GM12878 (cell line): ENCODE data around the gene PPIP5K2. TPM values are rescaled to one million over a fixed set of nuclear protein-coding genes. Genes with fewer than 3 reads are reported as not detected.

Experiments
- ATAC-seq: fragments of 200-7000 bp; cut with Tn5 transposase; 3 replicates; pipeline ENCODE4 v1.9.1; 2020; ENCODE audit warnings: mild to moderate bottlenecking, moderate library complexity
- BruUV-seq: library from RNA; stranded (reverse); fragments of 400-500 nt; replicated peaks from 2 replicates; lab custom pipeline; 2021; lab: Mats Ljungman, UMichigan
- CTCF ChIA-PET: fragments of 300-600 bp; sonication (Branson Sonifier 250); formaldehyde crosslinking; extraction: SDS; loops from one replicate; lab custom pipeline; 2021; ENCODE audit warnings: inconsistent platforms; lab: Yijun Ruan, JAX
- POLR2A ChIA-PET: fragments of 350-600 bp; formaldehyde crosslinking; extraction: SDS; loops from one replicate; lab custom pipeline; 2021; ENCODE audit warnings: inconsistent platforms; lab: Charles Lee
- RAD21 ChIA-PET: fragments of 300-600 bp; sonication (Branson Sonifier 250); formaldehyde crosslinking; loops from one replicate; lab custom pipeline; 2023; ENCODE audit warnings: antibody characterized with exemption; ENCODE audit not compliant: unreplicated experiment; lab: Charles Lee
- SMC1A ChIA-PET: fragments of 300-600 bp; sonication (Branson Sonifier 250); formaldehyde crosslinking; loops from one replicate; lab custom pipeline; 2023; ENCODE audit not compliant: unreplicated experiment, uncharacterized antibody; lab: Charles Lee
- DNase-seq: peaks from one replicate; pipeline ENCODE4 v3.0.0-alpha.2; 2011; ENCODE audit warnings: low read depth, low spot score
- FAIRE-seq: peaks from 3 replicates; lab custom pipeline; 2011; peaks lifted over from hg19 to GRCh38; lab: Jason Lieb, UNC
- H2AFZ ChIP-seq: 2 replicates; pipeline ENCODE4 v1.6.0; 2011; ENCODE audit warnings: low read depth, low read length, control low read depth; ENCODE audit not compliant: control insufficient read depth
- H3K27ac ChIP-seq: 2 replicates; pipeline ENCODE4 v1.5.1; 2011; ENCODE audit warnings: control low read depth; ENCODE audit not compliant: control insufficient read depth, insufficient read depth
- H3K27me3 ChIP-seq, 2 experiments: replicated peaks in 1 of 2; 2 replicates each; pipeline versions ENCODE4 v1.6.0 to v1.6.1; 2011; ENCODE audit warnings: low read length in 1 of 2; ENCODE audit not compliant: control insufficient read depth in 2 of 2, insufficient read depth in 2 of 2
- H3K36me3 ChIP-seq, 2 experiments: 2 replicates each; pipeline ENCODE4 v1.5.1; 2011; ENCODE audit warnings: low read length in 1 of 2; ENCODE audit not compliant: control insufficient read depth in 2 of 2, insufficient read depth in 2 of 2
- H3K4me1 ChIP-seq: 2 replicates; pipeline ENCODE4 v1.6.1; 2011; ENCODE audit warnings: mild to moderate bottlenecking, low read length, moderate library complexity, mixed read lengths; ENCODE audit not compliant: control insufficient read depth, insufficient read depth
- H3K4me2 ChIP-seq: 2 replicates; pipeline ENCODE4 v1.6.0; 2011; ENCODE audit warnings: control low read depth; ENCODE audit not compliant: control insufficient read depth, insufficient read depth
- H3K4me3 ChIP-seq: fragments of 200-600 bp; sonication (generic); 2 replicates; pipeline ENCODE4 v1.5.1; 2016
- H3K79me2 ChIP-seq: 2 replicates; pipeline ENCODE4 v1.6.0; 2011; ENCODE audit warnings: low read length; ENCODE audit not compliant: control insufficient read depth, insufficient read depth
- H3K9ac ChIP-seq: 2 replicates; pipeline ENCODE4 v1.8.0; 2011; ENCODE audit warnings: low read length, control low read depth, mixed read lengths; ENCODE audit not compliant: control insufficient read depth, insufficient read depth
- H3K9me3 ChIP-seq: replicated peaks from 3 replicates; pipeline ENCODE4 v1.5.1; 2011; ENCODE audit warnings: mild to moderate bottlenecking, low read length; ENCODE audit not compliant: control insufficient read depth, insufficient read depth
- H4K20me1 ChIP-seq: 2 replicates; pipeline ENCODE4 v1.6.0; 2011; ENCODE audit not compliant: control insufficient read depth, insufficient read depth
- BHLHE40 ChIP-seq, 2 experiments: fragments of 450-650 bp in 1 of 2; IDR thresholded peaks; 2 replicates each; pipeline ENCODE4 v1.6.1; 2011 to 2017; ENCODE audit warnings: low read depth in 2 of 2, borderline replicate concordance in 1 of 2, improper control_type of control experiment in 1 of 2, low read length in 1 of 2, mild to moderate bottlenecking in 1 of 2
- CBFB ChIP-seq: IDR thresholded peaks from 2 replicates; pipeline ENCODE4 v1.6.1; 2016; ENCODE audit warnings: antibody characterized with exemption, low read depth
- EGR1 ChIP-seq, 2 experiments: IDR thresholded peaks; 1 replicate in 1 of 2; 2 replicates in 1 of 2; pipeline ENCODE4 v1.6.1; 2011 to 2012; ENCODE audit warnings: low read depth in 2 of 2, low read length in 2 of 2, borderline replicate concordance in 1 of 2, mild to moderate bottlenecking in 1 of 2, moderate library complexity in 1 of 2
- FOXK2 ChIP-seq: fragments of 450-650 bp; IDR thresholded peaks from 2 replicates; pipeline ENCODE4 v1.6.1; 2017; ENCODE audit warnings: mild to moderate bottlenecking, moderate library complexity
- IRF4 ChIP-seq: IDR thresholded peaks from 2 replicates; pipeline ENCODE4 v1.6.1; 2011; ENCODE audit warnings: low read depth, low read length
- MEF2A ChIP-seq: IDR thresholded peaks from 2 replicates; pipeline ENCODE4 v1.6.1; 2011; ENCODE audit warnings: low read depth, mild to moderate bottlenecking, low read length, moderate library complexity; ENCODE audit not compliant: insufficient read depth
- MYB ChIP-seq: fragments of 150-350 bp; IDR thresholded peaks from 2 replicates; pipeline ENCODE4 v1.6.1; 2014; ENCODE audit warnings: mild to moderate bottlenecking, low read depth, low read length, borderline replicate concordance
- NFIC ChIP-seq: IDR thresholded peaks from 2 replicates; pipeline ENCODE4 v1.6.1; 2012; ENCODE audit warnings: low read depth, mild to moderate bottlenecking, inconsistent platforms, low read length, moderate library complexity
- NR2F1 ChIP-seq: fragments of 450-650 bp; conservative IDR thresholded peaks from 2 replicates; pipeline ENCODE4 v1.6.1; 2017; ENCODE audit warnings: mild to moderate bottlenecking
- POLR2AphosphoS5 ChIP-seq: IDR thresholded peaks from 2 replicates; pipeline ENCODE4 v1.6.1; 2011; ENCODE audit warnings: mild to moderate bottlenecking, low read length, inconsistent platforms
- SUPT20H ChIP-seq: IDR thresholded peaks from 2 replicates; pipeline ENCODE4 v1.6.1; 2011; ENCODE audit warnings: low read depth, mild to moderate bottlenecking, low read length, moderate library complexity, borderline replicate concordance; ENCODE audit not compliant: control insufficient read depth
- WRNIP1 ChIP-seq: IDR thresholded peaks from 2 replicates; pipeline ENCODE4 v1.6.1; 2011; ENCODE audit warnings: low read depth, low read length, improper control_type of control experiment, borderline replicate concordance
- ZBTB11 ChIP-seq: fragments of 450-650 bp; formaldehyde crosslinking; IDR thresholded peaks from 2 replicates; pipeline ENCODE4 v1.5.0; 2022; ENCODE audit warnings: mild to moderate bottlenecking, missing genetic modification characterization
- ZSCAN29 ChIP-seq: fragments of 450-650 bp; IDR thresholded peaks from 2 replicates; pipeline ENCODE4 v1.6.1; 2017; ENCODE audit warnings: mild to moderate bottlenecking, moderate library complexity
- ZZZ3 ChIP-seq: IDR thresholded peaks from 2 replicates; pipeline ENCODE4 v1.6.1; 2011; ENCODE audit warnings: low read depth; ENCODE audit not compliant: control insufficient read depth, insufficient read length
- WGBS: methylation state at CpG from one replicate; pipeline ENCODE4 v1.1.6; 2016; ENCODE audit warnings: low lambda C conversion rate; ENCODE audit not compliant: insufficient replicate concordance, insufficient coverage; ENCODE audit errors: missing lambda C conversion rate; 5-methylcytosine and 5-hydroxymethylcytosine counted together
- in situ Hi-C: fragments of 300-500 bp; cut with MboI; formaldehyde crosslinking; loops from 9 replicates; pipeline ENCODE4 v1.14.3; 2018; ENCODE audit warnings: mixed read lengths
- intact Hi-C: fragments of 100-400 bp; cut with micrococcal nuclease; formaldehyde crosslinking; loops from one replicate; pipeline ENCODE4 v1.14.2; 2022; ENCODE audit not compliant: unreplicated experiment
- polyA plus RNA-seq, 11 experiments: library from polyadenylated mRNA; depleted of rRNA in 4 of 11; unstranded in 6 of 11; stranded (reverse) in 5 of 11; fragments of >200 nt; fragmentation: Nextera tagmentation in 4 of 11; fragmentation: Illumina TruSeq in 1 of 11; extraction: Ambion mirVana in 4 of 11; extraction: Trizol in 1 of 11; gene quantifications; 1 replicate in 1 of 11; 2 replicates in 10 of 11; pipeline versions ENCODE4 v1.2.1 to v1.2.3, GENCODE V29; 2011 to 2016; ENCODE audit warnings: inconsistent platforms in 2 of 11, missing spikeins in 2 of 11, low read depth in 1 of 11
- total RNA-seq, 4 experiments: library from RNA; depleted of rRNA in 3 of 4; stranded (reverse); fragments of >200 nt in 3 of 4; fragmentation: Illumina TruSeq in 1 of 4; extraction: Trizol in 1 of 4; gene quantifications; 2 replicates each; pipeline versions ENCODE4 v1.2.1 to v1.2.3, GENCODE V29; 2013 to 2021
- TF ChIP-seq, protein P1 (sequence below): fragments of 450-650 bp; IDR thresholded peaks from 2 replicates; pipeline ENCODE4 v1.6.1; 2016; ENCODE audit warnings: mild to moderate bottlenecking

Gene PPIP5K2
- total and polyA plus RNA-seq, 10 of the 15 experiments (the other 5 are each of a cell fraction or from before 2014, with no cell fraction given) = 27.7 to 87.3 (median 58.6) TPM

DNA sequence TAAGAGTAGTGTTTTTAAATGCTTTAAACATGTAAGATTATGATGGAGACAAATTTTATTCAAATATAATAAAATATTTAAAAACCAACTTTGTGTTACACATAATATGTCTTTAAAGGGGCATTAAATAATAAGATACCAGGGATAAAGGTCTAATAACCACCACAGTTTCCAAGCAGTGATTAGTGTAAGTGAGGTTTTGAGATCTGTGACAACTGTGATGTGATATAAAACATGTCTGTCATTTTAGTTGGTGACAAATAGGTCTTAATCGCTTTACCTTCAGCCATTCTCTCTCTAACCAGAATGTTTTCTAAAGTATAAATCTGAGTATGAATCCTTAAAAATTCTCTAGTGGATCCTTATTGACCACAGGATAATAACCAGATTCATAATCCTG is 28.1 kb downstream of the PPIP5K2 start (continued):
- TF ChIP-seq NFIC (no peak), NR2F1 (no peak), MYB (no peak), BHLHE40 (IDR thresholded peaks at IDR 0.05; ENCODE audit: borderline replicate concordance in 1 of 2, low read depth in 2 of 2, low read length in 1 of 2) (no peak), ZZZ3 (no peak)

DNA sequence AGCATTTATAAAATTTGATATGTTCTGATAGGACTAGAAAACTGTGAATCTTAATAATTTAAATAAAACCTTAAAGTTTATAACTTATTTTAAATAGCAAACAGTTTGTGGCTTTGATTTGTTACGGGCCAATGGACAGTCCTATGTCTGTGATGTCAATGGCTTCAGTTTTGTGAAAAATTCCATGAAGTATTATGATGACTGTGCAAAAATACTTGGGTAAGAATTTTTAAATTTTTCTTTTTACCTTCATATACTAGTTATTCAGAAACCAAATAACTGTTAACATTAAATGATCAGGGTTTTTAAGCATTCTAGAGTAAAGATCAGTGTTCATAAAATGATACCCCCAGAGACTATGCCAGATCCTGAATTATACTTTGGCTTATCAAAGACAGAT is 31.1 kb downstream of the PPIP5K2 start:
- intact Hi-C loops = no loop called here
- SMC1A ChIA-PET = interaction anchor here (1.4 kb wide), 1 partner anchor 12 kb away, joined by 3 read pairs; no protein-coding TSS in a partner anchor

More for the DNA sequence above, 31.1 kb downstream of the PPIP5K2 start:
- no peaks in the 10 kb centered on the region for H4K20me1 ChIP-seq
- no peak overlapping the region for H3K4me2 ChIP-seq
- H3K4me3 ChIP-seq = no peak overlapping the region
- DNase-seq (no peak), FAIRE-seq (no peak), ATAC-seq (no peak)
- POLR2A ChIA-PET = no interaction called here
- no TSS peak for BruUV-seq
- RAD21 ChIA-PET = no interaction called here
- peaks cover 0 to 3% of the 10 kb centered on the region in 2 experiments; a peak in 1 of 4 replicates for H3K36me3 ChIP-seq
- no peaks in the 10 kb centered on the region for H3K9me3 ChIP-seq
- CTCF ChIA-PET = no interaction called here
- H3K9ac ChIP-seq = no peak overlapping the region
- H3K27ac ChIP-seq = no peak overlapping the region
- H3K79me2 ChIP-seq = no peaks in the 10 kb centered on the region
- no peaks in the 10 kb centered on the region for H3K27me3 ChIP-seq
- TF ChIP-seq IRF4 (no peak), MEF2A (no peak), FOXK2 (no peak), ZSCAN29 (no peak), WRNIP1 (no peak), ZBTB11 (no peak), CBFB (no peak), SUPT20H (no peak), POLR2AphosphoS5 (no peak), EGR1 (IDR thresholded peaks at IDR 0.05; ENCODE audit: borderline replicate concordance in 1 of 2, low read depth in 2 of 2, low read length in 2 of 2) (no peak)
- TF ChIP-seq, protein P1, sequence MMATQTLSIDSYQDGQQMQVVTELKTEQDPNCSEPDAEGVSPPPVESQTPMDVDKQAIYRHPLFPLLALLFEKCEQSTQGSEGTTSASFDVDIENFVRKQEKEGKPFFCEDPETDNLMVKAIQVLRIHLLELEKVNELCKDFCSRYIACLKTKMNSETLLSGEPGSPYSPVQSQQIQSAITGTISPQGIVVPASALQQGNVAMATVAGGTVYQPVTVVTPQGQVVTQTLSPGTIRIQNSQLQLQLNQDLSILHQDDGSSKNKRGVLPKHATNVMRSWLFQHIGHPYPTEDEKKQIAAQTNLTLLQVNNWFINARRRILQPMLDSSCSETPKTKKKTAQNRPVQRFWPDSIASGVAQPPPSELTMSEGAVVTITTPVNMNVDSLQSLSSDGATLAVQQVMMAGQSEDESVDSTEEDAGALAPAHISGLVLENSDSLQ = no peak
- H3K4me1 ChIP-seq = no peaks in the 10 kb centered on the region
- no peak overlapping the region for H2AFZ ChIP-seq
- WGBS = 100% methylated on average over 1 of the region's 1 CpG
- in situ Hi-C loops = no loop called here
